ENCODE data around the gene ZNF324. TPM values are rescaled to one million over a fixed set of nuclear protein-coding genes. Genes with fewer than 3 reads are reported as not detected.

The ZNF324 gene
- 5.4 and 14.6 TPM in 2 replicates for total RNA-seq

DNA sequence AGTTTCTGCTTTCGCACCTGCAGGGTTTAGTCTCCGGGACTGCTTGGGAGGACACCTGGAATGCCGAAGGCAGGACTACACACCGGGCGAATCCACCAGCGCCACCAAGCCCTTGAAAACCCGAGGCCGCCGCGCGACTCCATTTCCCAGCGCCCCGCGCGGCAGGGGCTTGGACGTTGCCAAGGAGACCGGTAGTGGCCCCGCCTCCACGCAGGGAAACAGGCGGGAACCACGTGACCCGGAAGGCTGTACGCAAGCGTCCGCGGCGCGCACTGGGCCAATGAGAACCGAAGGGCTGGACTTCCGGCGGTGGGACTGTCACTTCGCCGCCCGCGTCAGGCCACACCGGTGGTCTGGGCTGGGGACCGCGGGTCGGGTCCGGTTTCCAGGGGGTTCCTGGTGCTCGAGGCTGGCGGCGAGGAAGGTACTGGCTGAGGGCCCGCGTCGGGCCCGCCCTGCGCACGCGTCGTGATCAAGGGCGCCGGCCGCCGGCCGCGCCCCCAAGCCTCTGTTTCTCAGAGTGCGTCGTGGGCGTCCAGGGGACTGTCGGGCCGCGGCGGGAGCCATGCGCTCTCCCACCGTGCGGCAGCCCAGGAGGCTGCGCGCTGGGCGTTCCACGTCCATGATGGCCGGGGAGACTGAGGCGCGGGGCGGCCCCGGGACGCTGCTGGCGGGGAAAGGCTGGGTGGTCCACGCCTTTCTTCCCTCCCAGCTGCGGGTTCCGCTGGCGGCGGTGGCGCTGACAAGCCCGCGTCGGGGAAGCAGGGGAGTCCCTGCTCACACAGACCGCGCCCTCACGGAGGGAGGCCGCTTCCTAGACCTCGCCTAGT lies at the start of gene ZNF324:
Gene ZNF324, plus strand, starts transcription at position 321 of the 830 bp plus-strand sequence. CDS start 2,106 bp downstream, outside the sequence.

GRCh38 chr19:58439576-58440554 lies 27.0 kb upstream of the ZNF324 start, which contains the start of gene ZNF132:
ZNF132 (minus strand) TSS chr19:58440153; CDS start chr19:58439821, 332 bp downstream.

DNA sequence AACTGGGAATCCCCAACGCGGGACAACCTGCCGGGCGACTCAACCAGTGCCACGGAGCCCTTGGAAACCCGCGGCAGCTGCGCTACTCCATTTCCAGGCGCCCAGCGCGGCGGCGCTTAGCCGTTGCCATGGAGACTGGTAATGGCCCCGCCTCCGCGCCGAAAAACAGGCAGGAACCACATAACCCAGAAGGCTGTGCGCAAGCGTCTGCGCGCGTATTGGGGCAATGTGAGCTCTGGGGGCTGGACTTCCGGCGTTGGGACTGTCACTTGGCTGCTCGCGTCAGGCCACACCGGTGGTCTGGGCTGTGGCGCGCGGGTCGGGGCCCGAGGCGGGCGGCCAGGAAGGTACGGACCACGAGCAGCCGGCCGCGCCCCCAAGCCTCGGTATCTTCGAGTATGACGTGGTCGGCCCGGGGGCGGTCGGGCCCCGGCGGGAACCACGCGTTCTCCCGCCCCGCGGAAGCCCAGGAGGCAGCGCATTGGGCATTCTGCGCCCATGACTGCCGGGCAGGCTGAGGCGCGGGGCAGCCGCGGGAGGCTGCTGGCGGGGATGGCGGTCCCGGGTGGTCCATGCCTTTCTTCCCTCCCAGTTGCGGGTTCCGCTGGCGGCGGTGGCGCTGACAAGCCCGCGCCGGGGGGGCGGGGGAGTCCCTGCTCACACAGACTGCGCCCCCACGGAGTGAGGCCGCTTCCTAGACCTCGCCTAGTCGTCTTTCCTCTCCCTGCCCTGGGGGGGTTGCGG lies 15.3 kb upstream of the ZNF324 start, which contains the start of gene ZNF324B:
Gene ZNF324B, plus strand, starts transcription at position 265 of the 744 bp plus-strand sequence. CDS start 2,080 bp downstream, outside the sequence.

GRCh38 chr19:58475714-58476497 lies 9.0 kb downstream of the ZNF324 start, which contains the start of gene ZNF446:
ZNF446 (plus strand) TSS chr19:58476352; CDS start chr19:58477219, 867 bp downstream.

DNA sequence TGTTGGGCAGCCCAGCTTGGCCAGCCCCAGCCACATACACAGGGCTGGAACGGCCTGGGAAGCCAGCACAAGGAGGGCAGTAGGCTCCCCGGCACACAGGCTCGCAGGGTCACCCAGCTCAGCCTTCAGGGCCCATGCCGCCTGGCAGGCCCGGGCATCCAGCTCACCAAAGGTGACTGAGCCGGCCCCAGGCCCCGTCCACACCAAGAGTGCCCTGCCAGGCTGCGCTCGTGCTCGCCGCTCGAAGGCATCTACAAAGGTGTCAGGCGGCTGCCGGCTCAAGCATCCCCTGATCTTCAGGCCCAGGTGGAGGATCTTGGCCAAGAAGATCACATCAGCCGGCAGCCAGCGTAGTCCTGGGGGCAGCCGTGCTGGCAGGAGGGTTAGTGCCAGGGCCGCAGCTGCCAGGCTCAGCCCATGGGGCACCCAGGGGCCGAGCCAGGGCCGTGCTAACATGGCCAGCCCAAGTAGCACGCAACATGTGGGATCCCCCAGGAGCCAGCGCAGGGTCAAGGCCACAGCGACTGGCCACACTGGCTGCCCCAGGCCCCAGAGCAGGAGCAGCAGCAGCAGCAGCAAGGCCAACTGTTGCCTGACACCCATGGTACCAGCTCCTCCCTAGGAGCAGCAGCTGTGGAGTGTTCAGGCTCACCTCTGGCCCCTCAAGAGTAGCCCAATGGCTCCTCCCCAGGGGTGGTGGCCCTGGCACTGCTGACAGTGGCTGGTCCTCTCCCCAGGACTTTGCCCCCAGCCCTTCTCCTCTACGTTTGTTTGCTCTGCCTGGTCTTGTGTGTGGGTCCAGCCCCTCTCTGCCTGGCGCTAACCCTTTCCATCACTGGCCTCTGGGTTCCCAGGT lies 44.7 kb downstream of the ZNF324 start, which contains the start of gene SLC27A5:
Gene SLC27A5, minus strand, starts transcription at position 640 of the 856 bp plus-strand sequence. Its CDS starts 37 bp downstream, at position 603.

DNA sequence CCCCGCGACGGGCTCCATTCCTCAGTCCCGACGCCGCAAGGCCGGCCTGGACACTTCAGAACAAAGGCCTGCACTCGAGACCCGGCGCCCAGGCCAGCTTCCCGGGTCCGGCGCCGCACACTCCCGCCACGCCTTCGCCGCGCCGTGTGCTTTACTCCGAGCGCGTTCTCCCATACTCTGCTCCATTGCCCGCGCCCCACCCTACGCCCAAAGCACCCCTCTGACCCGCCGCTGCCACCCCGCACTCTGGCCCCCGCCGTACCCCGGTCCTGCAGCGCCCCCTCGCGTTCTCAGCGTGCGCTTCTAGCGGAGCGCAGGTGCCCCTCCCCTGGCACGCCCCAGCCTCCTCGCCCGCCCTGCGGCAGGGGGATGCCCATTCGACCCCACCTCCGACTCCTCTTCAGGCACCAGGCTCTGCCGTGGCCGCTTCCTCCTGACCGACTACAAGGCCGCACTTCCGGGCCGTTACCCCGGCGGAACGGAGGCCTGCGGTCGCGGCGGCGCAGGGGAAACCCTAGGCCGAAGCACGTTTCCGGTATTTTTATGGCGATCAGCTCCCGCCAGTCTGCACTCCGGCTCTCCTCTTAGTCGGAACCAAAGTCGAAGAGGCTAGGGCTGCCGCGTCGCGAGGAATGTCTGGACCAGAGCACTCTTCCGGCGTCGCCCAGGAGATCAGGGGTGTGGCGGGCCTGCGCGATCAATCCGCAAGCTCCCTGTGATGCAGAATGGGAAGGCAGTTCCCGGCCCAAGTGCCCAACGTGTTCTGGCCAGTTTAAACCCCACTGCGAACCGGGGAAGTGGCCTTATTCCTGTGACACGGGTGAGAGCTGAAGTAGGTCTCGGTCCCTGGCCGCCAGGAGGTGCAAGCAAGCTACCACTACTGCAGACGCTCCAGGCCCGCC lies 52.7 kb downstream of the ZNF324 start, which contains the start of gene ZBTB45:
Gene ZBTB45, minus strand, starts transcription at position 456 of the 902 bp plus-strand sequence. CDS start 2,137 bp downstream, outside the sequence.

Other genes starting within 250 kb of the ZNF324 start
- gene ZNF544, start 238.2 kb upstream of the ZNF324 start, total RNA-seq, result 26.9 and 38.4 TPM in 2 replicates
- gene ZNF8, start 188.1 kb upstream of the ZNF324 start, total RNA-seq, result 4.6 and 10.0 TPM in 2 replicates
- gene ERVK3-1, start 161.7 kb upstream of the ZNF324 start, total RNA-seq, result 21.0 and 35.8 TPM in 2 replicates
- gene ZSCAN22, start 140.1 kb upstream of the ZNF324 start, total RNA-seq, result 2.0 and 3.7 TPM in 2 replicates
- gene A1BG, start 113.6 kb upstream of the ZNF324 start, total RNA-seq, result 24.1 and 28.8 TPM in 2 replicates
- under 0.01 and 2.8 TPM in 2 replicates for gene ZNF497, start 104.3 kb upstream of the ZNF324 start, total RNA-seq
- gene ZNF837, start 86.0 kb upstream of the ZNF324 start, total RNA-seq, result 4.9 and 7.5 TPM in 2 replicates
- 1,981 and 2,018 TPM in 2 replicates for gene RPS5, start 79.8 kb upstream of the ZNF324 start, total RNA-seq
- 0.13 TPM in 1 of 2 replicates, not detected in the other for gene RNF225, start 71.4 kb upstream of the ZNF324 start, total RNA-seq
- gene ZNF584, start 58.4 kb upstream of the ZNF324 start, total RNA-seq, result 13.5 and 23.3 TPM in 2 replicates
- 2.3 and 3.3 TPM in 2 replicates for gene ZNF132, start 26.9 kb upstream of the ZNF324 start, total RNA-seq
- 3.9 and 7.1 TPM in 2 replicates for gene ZNF324B, start 15.5 kb upstream of the ZNF324 start, total RNA-seq
- gene ZNF446, start 9.3 kb downstream of the ZNF324 start, total RNA-seq, result 6.2 and 16.9 TPM in 2 replicates
- gene SLC27A5, start 44.9 kb downstream of the ZNF324 start, total RNA-seq, result 11.1 and 13.1 TPM in 2 replicates
- gene ZBTB45, start 52.7 kb downstream of the ZNF324 start, total RNA-seq, result 19.1 and 23.8 TPM in 2 replicates
- gene TRIM28, start 77.0 kb downstream of the ZNF324 start, total RNA-seq, result 672 and 766 TPM in 2 replicates
- 75.9 and 151 TPM in 2 replicates for gene CHMP2A, start 88.0 kb downstream of the ZNF324 start, total RNA-seq
- 31.7 and 42.5 TPM in 2 replicates for gene UBE2M, start 91.5 kb downstream of the ZNF324 start, total RNA-seq
- 7.3 and 23.7 TPM in 2 replicates for gene MZF1, start 106.3 kb downstream of the ZNF324 start, total RNA-seq